Chondrocyte (in vitro differentiated cells): ENCODE data around the gene ALDH9A1. TPM values are rescaled to one million over a fixed set of nuclear protein-coding genes. Genes with fewer than 3 reads are reported as not detected.
"Not testable (repeated sequence)": the region's sequence is repeated elsewhere in the genome, so short reads cannot be mapped to it uniquely, and the experiment has no call there.

Experiments
- DNase-seq: peaks from one replicate; pipeline ENCODE4 v3.0.0; 2021; ENCODE audit warnings: mixed read lengths, low spot score
- H3K27ac Mint-ChIP-seq: one replicate; pipeline ENCODE4 v1.8.0; 2021; ENCODE audit warnings: mild to moderate bottlenecking, moderate library complexity, mixed read lengths; ENCODE audit not compliant: unreplicated experiment
- H3K27me3 Mint-ChIP-seq: 2 replicates; pipeline ENCODE4 v1.8.0; 2021; ENCODE audit warnings: low read depth, mixed read lengths
- H3K36me3 Mint-ChIP-seq: 2 replicates; pipeline ENCODE4 v1.8.0; 2021; ENCODE audit warnings: low read depth, mixed read lengths
- H3K4me1 Mint-ChIP-seq: 2 replicates; pipeline ENCODE4 v1.8.0; 2021; ENCODE audit warnings: low read depth, mild to moderate bottlenecking, mixed read lengths
- H3K4me3 Mint-ChIP-seq: one replicate; pipeline ENCODE4 v1.8.0; 2021; ENCODE audit warnings: mild to moderate bottlenecking, moderate library complexity, mixed read lengths; ENCODE audit not compliant: unreplicated experiment
- H3K9me3 Mint-ChIP-seq: 2 replicates; pipeline ENCODE4 v1.8.0; 2021; ENCODE audit warnings: low read depth, mixed read lengths
- CTCF ChIP-seq: fragments of 200-600 bp; sonication (generic); IDR thresholded peaks from 2 replicates; pipeline ENCODE4 v1.5.0; 2021; ENCODE audit warnings: antibody characterized with exemption, mild to moderate bottlenecking, moderate library complexity
- long read RNA-seq: library from polyadenylated mRNA; stranded (forward); transcript quantifications from one replicate; pipeline ENCODE4 v2.0.0, GENCODE V29; 2021
- total RNA-seq: library from RNA; stranded (reverse); gene quantifications from 3 replicates; pipeline ENCODE4 v1.2.1, GENCODE V29; 2021

ALDH9A1 gene
- total RNA-seq, result 25.9 to 38.6 TPM (median 34.6 TPM) in 3 replicates
- long read RNA-seq, transcript ALDH9A1-201 (11 exons, 2,696 nt), result major isoform, 82 of 86 reads
- long read RNA-seq, partial matches to known transcripts, result 1 of 86 reads
- long read RNA-seq, other reads (novel, unspliced or antisense), result 3 of 86 reads

GRCh38 chr1:165697881-165698760 lies at the start of gene ALDH9A1:
Gene ALDH9A1 (minus strand): TSS chr1:165698562. CDS start chr1:165698558, 4 bp downstream.
- H3K4me1 Mint-ChIP-seq, result peaks cover 25% of the 10 kb centered on the region
- peaks cover 5% of the 10 kb centered on the region for H3K36me3 Mint-ChIP-seq
- peaks cover 4% of the 10 kb centered on the region for H3K27me3 Mint-ChIP-seq
- peak within 1 kb of the TSS; percentile 97 for H3K27ac Mint-ChIP-seq
- TF ChIP-seq CTCF, result peak; percentile 77
- H3K4me3 Mint-ChIP-seq, result peak within 1 kb of the TSS; percentile 99
- H3K9me3 Mint-ChIP-seq, result no peaks in the 10 kb centered on the region
- DNase-seq, result peak; percentile 92

- no peaks in the 10 kb centered on the region for H3K27me3 Mint-ChIP-seq
- no peak for TF ChIP-seq CTCF
- no peaks in the 10 kb centered on the region for H3K4me1 Mint-ChIP-seq
- H3K4me3 Mint-ChIP-seq, result no peak overlapping the region
- DNase-seq, result no peak
- peaks cover 18% of the 10 kb centered on the region for H3K36me3 Mint-ChIP-seq
- H3K9me3 Mint-ChIP-seq, result no peaks in the 10 kb centered on the region
- H3K27ac Mint-ChIP-seq, result no peak overlapping the region
Observed at GRCh38 chr1:165747632-165748447, 49.5 kb upstream of the ALDH9A1 start.

DNA sequence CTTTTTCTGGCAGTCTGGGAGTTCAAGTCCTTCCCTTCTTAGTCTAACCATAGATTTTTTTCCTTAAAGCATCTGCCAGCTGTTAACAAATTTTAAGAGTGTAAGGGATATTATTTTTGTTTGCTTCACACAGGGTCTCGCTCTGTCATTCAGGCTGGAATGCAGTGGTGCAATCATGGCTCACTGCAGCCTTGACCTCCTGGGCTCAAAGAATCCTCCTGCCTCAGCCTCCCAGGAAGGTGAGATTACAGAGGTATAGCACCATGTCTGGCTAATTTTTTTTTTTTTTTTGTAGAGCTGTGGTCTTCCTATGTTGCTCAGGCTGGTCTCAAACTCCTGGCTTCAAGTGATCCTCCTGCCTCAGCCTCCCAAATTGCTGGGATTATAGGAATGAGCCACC lies 46.6 kb upstream of the ALDH9A1 start:
- H3K27ac Mint-ChIP-seq, H3K4me3 Mint-ChIP-seq: not testable (repeated sequence)

GRCh38 chr1:165742194-165742593 lies 43.8 kb upstream of the ALDH9A1 start:
- DNase-seq, result no peak
- no peak for TF ChIP-seq CTCF
- H3K36me3 Mint-ChIP-seq, result peaks cover 31% of the 10 kb centered on the region
- no peaks in the 10 kb centered on the region for H3K27me3 Mint-ChIP-seq
- no peak overlapping the region for H3K4me3 Mint-ChIP-seq
- H3K27ac Mint-ChIP-seq, result no peak overlapping the region
- peaks cover 11% of the 10 kb centered on the region for H3K4me1 Mint-ChIP-seq
- no peaks in the 10 kb centered on the region for H3K9me3 Mint-ChIP-seq

More for the DNA sequence above, 46.6 kb upstream of the ALDH9A1 start:
- not testable (repeated sequence) for H3K27me3 Mint-ChIP-seq, H3K9me3 Mint-ChIP-seq, DNase-seq, H3K4me1 Mint-ChIP-seq
- peaks cover 36% of the 10 kb centered on the region for H3K36me3 Mint-ChIP-seq

DNA sequence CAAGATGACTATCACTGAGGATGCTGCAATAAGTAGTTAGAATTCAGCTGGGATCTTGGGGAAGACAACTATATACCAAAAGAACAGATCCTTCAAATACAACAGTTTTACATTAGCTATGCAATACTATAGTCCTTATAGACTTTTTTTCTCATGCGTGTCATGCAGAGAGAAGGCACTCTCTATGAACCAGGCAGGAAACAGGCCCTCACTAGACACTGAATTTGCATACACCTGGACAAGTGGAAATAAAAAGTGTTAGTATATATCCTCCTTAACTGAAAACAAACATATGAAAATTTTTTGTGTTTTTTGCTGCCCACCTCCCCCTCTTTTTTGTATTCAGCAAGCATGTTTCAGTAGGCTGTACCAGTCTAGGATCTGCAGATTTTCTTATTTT lies 40.4 kb upstream of the ALDH9A1 start:
- H3K27me3 Mint-ChIP-seq, result no peaks in the 10 kb centered on the region
- DNase-seq, result no peak

More for the DNA sequence above, 40.4 kb upstream of the ALDH9A1 start:
- Mint-ChIP-seq H3K4me3 (no peak overlapping the region), H3K27ac (no peak overlapping the region), H3K4me1 (peaks cover 13% of the 10 kb centered on the region), H3K9me3 (no peaks in the 10 kb centered on the region), H3K36me3 (peaks cover 30% of the 10 kb centered on the region)
- no peak for TF ChIP-seq CTCF
